CD4-positive, alpha-beta T cell treated with Interleukin-21 for 1 hour (primary cell): ENCODE results near the gene GCLC.
A peak's percentile ranks its signal among the peaks of the same experiment; 100 is the strongest.

Experiments
- DNase-seq: peaks from one replicate; pipeline ENCODE4 v3.0.0-alpha.2; 2020

Gene GCLC

GRCh38 chr6:53523511-53524454 is 21.1 kb downstream of the GCLC start:
- no peak for DNase-seq

GRCh38 chr6:53520320-53520928 is 24.5 kb downstream of the GCLC start:
- no peak for DNase-seq

GRCh38 chr6:53518862-53519261 is 26.0 kb downstream of the GCLC start:
- DNase-seq: no peak

- no peak for DNase-seq
Observed at GRCh38 chr6:53517021-53517420, 27.9 kb downstream of the GCLC start.

- DNase-seq: no peak
Observed at GRCh38 chr6:53514677-53515076, 30.2 kb downstream of the GCLC start.

GRCh38 chr6:53513519-53513966 is 31.4 kb downstream of the GCLC start:
- no peak for DNase-seq

- no peak for DNase-seq
Observed at GRCh38 chr6:53513056-53513455, 31.8 kb downstream of the GCLC start.

- no peak for DNase-seq
Observed at GRCh38 chr6:53512626-53513025, 32.3 kb downstream of the GCLC start.

GRCh38 chr6:53510746-53511145 is 34.2 kb downstream of the GCLC start:
- no peak for DNase-seq

GRCh38 chr6:53506872-53507271 is 38.0 kb downstream of the GCLC start:
- DNase-seq: no peak

GRCh38 chr6:53504512-53504911 is 40.4 kb downstream of the GCLC start:
- DNase-seq: no peak

- no peak for DNase-seq
Observed at GRCh38 chr6:53503060-53503459, 41.8 kb downstream of the GCLC start.

- DNase-seq: no peak
Observed at GRCh38 chr6:53501432-53501831, 43.5 kb downstream of the GCLC start.

- DNase-seq: no peak
Observed at GRCh38 chr6:53500095-53500494, 44.8 kb downstream of the GCLC start.

GRCh38 chr6:53499094-53499493 is 45.8 kb downstream of the GCLC start:
- DNase-seq: no peak

- no peak for DNase-seq
Observed at GRCh38 chr6:53498649-53499048, 46.3 kb downstream of the GCLC start.

GRCh38 chr6:53497905-53498304 is 47.0 kb downstream of the GCLC start:
- no peak for DNase-seq

GRCh38 chr6:53496797-53497375 is 48.0 kb downstream of the GCLC start:
- DNase-seq: no peak

- DNase-seq: no peak
Observed at GRCh38 chr6:53495506-53496499, 49.1 kb downstream of the GCLC start.

- no peak for DNase-seq
Observed at GRCh38 chr6:53494076-53494475, 50.8 kb downstream of the GCLC start.

- DNase-seq: no peak
Observed at GRCh38 chr6:53493635-53494025, 51.3 kb downstream of the GCLC start.

GRCh38 chr6:53492860-53493634 is 51.9 kb downstream of the GCLC start:
- DNase-seq: peak; percentile 65
